ENCODE data around the gene TTN. TPM values are rescaled to one million over a fixed set of nuclear protein-coding genes. Genes with fewer than 3 reads are reported as not detected.

Gene TTN
- total and polyA plus RNA-seq, 8 donors = 0.96 to 13.8 (median 8.3) TPM

- Histone ChIP-seq H3K9me3 (no peaks in the 10 kb centered on the region), H3K27me3 (no peaks in the 10 kb centered on the region), H3K4me1 (peaks cover 13 to 45% (median 23%) of the 10 kb centered on the region in 3 donors), H3K4me3 (peak overlapping the region in 3 of 4 donors; percentile 75 to 91 (median 91)), H3K36me3 (no peaks in the 10 kb centered on the region), H3K27ac (peak overlapping the region; percentile 40 to 97 (median 95))
- ATAC-seq (no peak), FAIRE-seq (no peak), DNase-seq (peak in 1 of 6 donors; percentile 12)
- 26 to 27% methylated on average over 19 of the region's 19 CpGs for WGBS, 2 donors
- no peak for TF ChIP-seq CTCF (IDR thresholded peaks at IDR 0.05)
- intact Hi-C loops (cut with DNase I) = no loop called here
Observed at GRCh38 chr2:178479758-178480226, 327.4 kb downstream of the TTN start.

- FAIRE-seq (no peak), DNase-seq (no peak), ATAC-seq (no peak)
- TF ChIP-seq CTCF (IDR thresholded peaks at IDR 0.05) = no peak
- Histone ChIP-seq H3K36me3 (no peaks in the 10 kb centered on the region), H3K9me3 (no peaks in the 10 kb centered on the region), H3K4me3 (peak overlapping the region in 2 of 4 donors; percentile 53 to 78), H3K27me3 (no peaks in the 10 kb centered on the region), H3K4me1 (peaks cover 13 to 40% (median 20%) of the 10 kb centered on the region in 3 donors), H3K27ac (peak overlapping the region; percentile 87 to 97 (median 95))
- 47 to 55% methylated on average over 4 of the region's 4 CpGs for WGBS, 2 donors
- intact Hi-C loops (cut with DNase I) = no loop called here
Observed at GRCh38 chr2:178479275-178479616, 328.0 kb downstream of the TTN start.

- peak; percentile 75 to 91 (median 83) for DNase-seq
- ATAC-seq = peak; percentile 75 to 91 (median 84)
- no peaks in the 10 kb centered on the region for H3K9me3 ChIP-seq
- WGBS, 2 donors = 1% methylated on average over 56 of the region's 56 CpGs
- H3K4me1 ChIP-seq = peaks cover 13 to 34% (median 14%) of the 10 kb centered on the region in 3 donors
- peak in 3 of 4 donors; percentile 49 to 68 (median 62) for TF ChIP-seq CTCF (IDR thresholded peaks at IDR 0.05)
- H3K27me3 ChIP-seq = no peaks in the 10 kb centered on the region
- H3K27ac ChIP-seq = peak within 1 kb of the TSS; percentile 87 to 97 (median 95)
- H3K36me3 ChIP-seq = no peaks in the 10 kb centered on the region
- FAIRE-seq = no peak
- intact Hi-C loops (cut with DNase I) = no loop called here
- H3K4me3 ChIP-seq = peak within 1 kb of the TSS; percentile 49 to 78 (median 54)
Observed at GRCh38 chr2:178478439-178479274, 328.6 kb downstream of the TTN start, which contains the start of gene FKBP7. FKBP7 (minus strand) TSS chr2:178478600; CDS start chr2:178478499, 101 bp downstream.

GRCh38 chr2:178478130-178478438, 329.1 kb downstream of the TTN start:
- WGBS, 2 donors = 1% methylated on average over 10 of the region's 10 CpGs
- DNase-seq (peak in 3 of 6 donors; percentile 19 to 23 (median 20)), ATAC-seq (no peak), FAIRE-seq (no peak)
- H3K27me3 ChIP-seq = no peaks in the 10 kb centered on the region
- H3K27ac ChIP-seq = peak overlapping the region; percentile 87 to 97 (median 95)
- H3K4me1 ChIP-seq = peaks cover 10 to 33% (median 10%) of the 10 kb centered on the region in 3 donors
- no peak for TF ChIP-seq CTCF (IDR thresholded peaks at IDR 0.05)
- H3K36me3 ChIP-seq = no peaks in the 10 kb centered on the region
- H3K9me3 ChIP-seq = no peaks in the 10 kb centered on the region
- H3K4me3 ChIP-seq = peak overlapping the region; percentile 49 to 78 (median 54)
- intact Hi-C loops (cut with DNase I) = no loop called here
